GM23338 (cell line): ENCODE results near the gene ARL5C. TPM values are rescaled to one million over a fixed set of nuclear protein-coding genes. Genes with fewer than 3 reads are reported as not detected.

Source experiments
- ATAC-seq: fragments of 200-7000 bp; cut with Tn5 transposase; 3 replicates; pipeline ENCODE4 v1.9.1; 2020
- DNase-seq: peaks from one replicate; pipeline ENCODE4 v3.0.0-alpha.2; 2015; ENCODE audit warnings: low spot score
- H2AFZ ChIP-seq: fragments of 200-600 bp; sonication (generic); 2 replicates; pipeline ENCODE4 v1.8.0; 2016; ENCODE audit warnings: antibody characterized with exemption, mild to moderate bottlenecking, moderate library complexity
- H3F3A ChIP-seq: fragments of 200-600 bp; sonication (generic); replicated peaks from 2 replicates; pipeline ENCODE4 v1.8.0; 2017; ENCODE audit warnings: antibody characterized with exemption, mixed run types, low read depth
- H3K27ac ChIP-seq: fragments of 200-600 bp; sonication (generic); 2 replicates; pipeline ENCODE4 v1.6.1; 2016; ENCODE audit warnings: low read depth
- H3K27me3 ChIP-seq: fragments of 200-600 bp; sonication (generic); 2 replicates; pipeline ENCODE4 v1.8.0; 2016; ENCODE audit warnings: mild to moderate bottlenecking, mixed run types, moderate library complexity; ENCODE audit not compliant: insufficient read depth
- H3K36me3 ChIP-seq: fragments of 200-600 bp; sonication (generic); 2 replicates; pipeline ENCODE4 v1.8.0; 2016; ENCODE audit warnings: mild to moderate bottlenecking; ENCODE audit not compliant: insufficient read depth
- H3K4me1 ChIP-seq: fragments of 200-600 bp; sonication (generic); 2 replicates; pipeline ENCODE4 v1.8.0; 2016; ENCODE audit warnings: mild to moderate bottlenecking, moderate library complexity; ENCODE audit not compliant: insufficient read depth
- H3K4me2 ChIP-seq: fragments of 200-600 bp; sonication (generic); 2 replicates; pipeline ENCODE4 v1.7.1; 2017; ENCODE audit warnings: mixed run types
- H3K4me3 ChIP-seq: fragments of 200-600 bp; sonication (generic); 2 replicates; pipeline ENCODE4 v1.6.1; 2016; ENCODE audit warnings: mixed run types
- H3K79me2 ChIP-seq: fragments of 200-600 bp; sonication (generic); replicated peaks from 2 replicates; pipeline ENCODE4 v1.8.0; 2017; ENCODE audit warnings: mild to moderate bottlenecking; ENCODE audit not compliant: insufficient read depth
- H3K9me2 ChIP-seq: fragments of 200-600 bp; sonication (generic); 2 replicates; pipeline ENCODE4 v1.8.0; 2017; ENCODE audit not compliant: insufficient read depth
- H4K20me1 ChIP-seq: fragments of 200-600 bp; sonication (generic); replicated peaks from 2 replicates; pipeline ENCODE4 v1.8.0; 2017; ENCODE audit warnings: mild to moderate bottlenecking; ENCODE audit not compliant: insufficient read depth
- H3K27ac Mint-ChIP-seq: 2 replicates; pipeline ENCODE4 v1.8.0; 2020; ENCODE audit warnings: inconsistent platforms, mild to moderate bottlenecking, moderate library complexity, mixed read lengths
- H3K27me3 Mint-ChIP-seq: 3 replicates; pipeline ENCODE4 v1.8.0; 2022; ENCODE audit warnings: low read depth, mild to moderate bottlenecking, moderate library complexity, mixed read lengths, inconsistent platforms; ENCODE audit not compliant: insufficient read depth, poor library complexity
- H3K36me3 Mint-ChIP-seq: 3 replicates; pipeline ENCODE4 v1.8.0; 2021; ENCODE audit warnings: low read depth, mild to moderate bottlenecking, inconsistent platforms, moderate library complexity, mixed read lengths
- H3K4me1 Mint-ChIP-seq: 3 replicates; pipeline ENCODE4 v1.8.0; 2020; ENCODE audit warnings: mild to moderate bottlenecking, inconsistent platforms, mixed read lengths
- H3K4me3 Mint-ChIP-seq: 3 replicates; pipeline ENCODE4 v1.8.0; 2021; ENCODE audit warnings: moderate library complexity, mild to moderate bottlenecking, inconsistent platforms, mixed read lengths
- H3K9me3 Mint-ChIP-seq: 3 replicates; pipeline ENCODE4 v1.8.0; 2020; ENCODE audit warnings: moderate library complexity, mild to moderate bottlenecking, inconsistent platforms, mixed read lengths
- CREB1 ChIP-seq: fragments of 250-450 bp; sonication (Bioruptor Pico); IDR thresholded peaks from 2 replicates; pipeline ENCODE4 v1.5.0; 2020; ENCODE audit warnings: low read depth, mild to moderate bottlenecking, moderate library complexity
- CTCF ChIP-seq, 2 experiments: fragments of 200-600 bp in 1 of 2; sonication (generic) in 1 of 2; conservative IDR thresholded peaks; 2 replicates each; pipeline versions ENCODE4 v1.5.1 to v1.6.1; 2016 to 2017; ENCODE audit warnings: antibody characterized with exemption in 2 of 2, low read depth in 2 of 2, mild to moderate bottlenecking in 2 of 2, moderate library complexity in 1 of 2
- EZH2 ChIP-seq: fragments of 200-600 bp; sonication (generic); IDR thresholded peaks from one replicate; pipeline ENCODE4 v1.8.0; 2017; ENCODE audit warnings: antibody characterized with exemption, mild to moderate bottlenecking, low read depth; ENCODE audit not compliant: unreplicated experiment
- EZH2phosphoT487 ChIP-seq: fragments of 200-600 bp; sonication (generic); IDR thresholded peaks from one replicate; pipeline ENCODE4 v1.8.1; 2018; ENCODE audit warnings: antibody characterized with exemption; ENCODE audit not compliant: unreplicated experiment
- JUNB ChIP-seq: IDR thresholded peaks from one replicate; pipeline ENCODE4 v1.6.1; 2016; ENCODE audit warnings: antibody characterized with exemption; ENCODE audit not compliant: unreplicated experiment
- NANOG ChIP-seq: IDR thresholded peaks from 2 replicates; pipeline ENCODE4 v1.6.1; 2016; ENCODE audit warnings: antibody characterized with exemption, borderline replicate concordance
- STAT1 ChIP-seq: IDR thresholded peaks from one replicate; pipeline ENCODE4 v1.6.1; 2016; ENCODE audit warnings: antibody characterized with exemption; ENCODE audit not compliant: unreplicated experiment
- ZNF114 ChIP-seq: fragments of 250-450 bp; sonication (Bioruptor Pico); IDR thresholded peaks from 2 replicates; pipeline ENCODE4 v1.5.0; 2020; ENCODE audit warnings: mild to moderate bottlenecking, moderate library complexity
- polyA plus RNA-seq: library from polyadenylated mRNA; unstranded; fragments of >200 nt; fragmentation: Nextera tagmentation; extraction: Ambion mirVana; gene quantifications from 2 replicates; pipeline ENCODE4 v1.2.1, GENCODE V29; 2016
- total RNA-seq: library from RNA; depleted of rRNA; stranded (reverse); fragments of >200 nt; shearing (Covaris generic); gene quantifications from 2 replicates; pipeline ENCODE4 v1.2.3, GENCODE V29; 2014
- TF ChIP-seq, protein P1 (sequence below): IDR thresholded peaks from one replicate; pipeline ENCODE4 v1.6.1; 2018; ENCODE audit warnings: antibody characterized with exemption; ENCODE audit not compliant: unreplicated experiment
- TF ChIP-seq, protein P2 (sequence below): IDR thresholded peaks from 2 replicates; pipeline ENCODE4 v1.6.1; 2016; ENCODE audit warnings: antibody characterized with exemption
- TF ChIP-seq, protein P3 (sequence below): fragments of 250-450 bp; sonication (Bioruptor Pico); IDR thresholded peaks from 2 replicates; pipeline ENCODE4 v1.5.0; 2020; ENCODE audit warnings: mild to moderate bottlenecking, moderate library complexity

The ARL5C gene
- total and polyA plus RNA-seq, 2 experiments from 2014 or later: not detected

- Histone ChIP-seq H3K36me3 (peaks cover 12% of the 10 kb centered on the region), H4K20me1 (no peaks in the 10 kb centered on the region; the same call in 1 of the 2 replicates), H3K4me2 (no peak overlapping the region), H2AFZ (no peak overlapping the region), H3K4me1 (no peaks in the 10 kb centered on the region), H3K79me2 (no peaks in the 10 kb centered on the region), H3F3A (peaks cover 9% of the 10 kb centered on the region; the same call in 1 of the 2 replicates), H3K27me3 (no peaks in the 10 kb centered on the region), H3K4me3 (no peak overlapping the region), H3K27ac (no peak overlapping the region), H3K9me2 (no peaks in the 10 kb centered on the region)
- no peak for TF ChIP-seq NANOG
- TF ChIP-seq, protein P1, sequence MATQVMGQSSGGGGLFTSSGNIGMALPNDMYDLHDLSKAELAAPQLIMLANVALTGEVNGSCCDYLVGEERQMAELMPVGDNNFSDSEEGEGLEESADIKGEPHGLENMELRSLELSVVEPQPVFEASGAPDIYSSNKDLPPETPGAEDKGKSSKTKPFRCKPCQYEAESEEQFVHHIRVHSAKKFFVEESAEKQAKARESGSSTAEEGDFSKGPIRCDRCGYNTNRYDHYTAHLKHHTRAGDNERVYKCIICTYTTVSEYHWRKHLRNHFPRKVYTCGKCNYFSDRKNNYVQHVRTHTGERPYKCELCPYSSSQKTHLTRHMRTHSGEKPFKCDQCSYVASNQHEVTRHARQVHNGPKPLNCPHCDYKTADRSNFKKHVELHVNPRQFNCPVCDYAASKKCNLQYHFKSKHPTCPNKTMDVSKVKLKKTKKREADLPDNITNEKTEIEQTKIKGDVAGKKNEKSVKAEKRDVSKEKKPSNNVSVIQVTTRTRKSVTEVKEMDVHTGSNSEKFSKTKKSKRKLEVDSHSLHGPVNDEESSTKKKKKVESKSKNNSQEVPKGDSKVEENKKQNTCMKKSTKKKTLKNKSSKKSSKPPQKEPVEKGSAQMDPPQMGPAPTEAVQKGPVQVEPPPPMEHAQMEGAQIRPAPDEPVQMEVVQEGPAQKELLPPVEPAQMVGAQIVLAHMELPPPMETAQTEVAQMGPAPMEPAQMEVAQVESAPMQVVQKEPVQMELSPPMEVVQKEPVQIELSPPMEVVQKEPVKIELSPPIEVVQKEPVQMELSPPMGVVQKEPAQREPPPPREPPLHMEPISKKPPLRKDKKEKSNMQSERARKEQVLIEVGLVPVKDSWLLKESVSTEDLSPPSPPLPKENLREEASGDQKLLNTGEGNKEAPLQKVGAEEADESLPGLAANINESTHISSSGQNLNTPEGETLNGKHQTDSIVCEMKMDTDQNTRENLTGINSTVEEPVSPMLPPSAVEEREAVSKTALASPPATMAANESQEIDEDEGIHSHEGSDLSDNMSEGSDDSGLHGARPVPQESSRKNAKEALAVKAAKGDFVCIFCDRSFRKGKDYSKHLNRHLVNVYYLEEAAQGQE: no peak
- TF ChIP-seq CREB1 (CRISPR knock-in tag): no peak
- TF ChIP-seq ZNF114: no peak
- TF ChIP-seq EZH2: no peak
- TF ChIP-seq JUNB: no peak
- TF ChIP-seq, protein P2, sequence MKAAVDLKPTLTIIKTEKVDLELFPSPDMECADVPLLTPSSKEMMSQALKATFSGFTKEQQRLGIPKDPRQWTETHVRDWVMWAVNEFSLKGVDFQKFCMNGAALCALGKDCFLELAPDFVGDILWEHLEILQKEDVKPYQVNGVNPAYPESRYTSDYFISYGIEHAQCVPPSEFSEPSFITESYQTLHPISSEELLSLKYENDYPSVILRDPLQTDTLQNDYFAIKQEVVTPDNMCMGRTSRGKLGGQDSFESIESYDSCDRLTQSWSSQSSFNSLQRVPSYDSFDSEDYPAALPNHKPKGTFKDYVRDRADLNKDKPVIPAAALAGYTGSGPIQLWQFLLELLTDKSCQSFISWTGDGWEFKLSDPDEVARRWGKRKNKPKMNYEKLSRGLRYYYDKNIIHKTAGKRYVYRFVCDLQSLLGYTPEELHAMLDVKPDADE: no peak
- no peak for TF ChIP-seq CTCF (conservative IDR thresholded peaks at IDR 0.05; ENCODE audit: low read depth in 2 of 2)
- no peak for TF ChIP-seq EZH2phosphoT487
- no peak for TF ChIP-seq STAT1
- TF ChIP-seq, protein P3, sequence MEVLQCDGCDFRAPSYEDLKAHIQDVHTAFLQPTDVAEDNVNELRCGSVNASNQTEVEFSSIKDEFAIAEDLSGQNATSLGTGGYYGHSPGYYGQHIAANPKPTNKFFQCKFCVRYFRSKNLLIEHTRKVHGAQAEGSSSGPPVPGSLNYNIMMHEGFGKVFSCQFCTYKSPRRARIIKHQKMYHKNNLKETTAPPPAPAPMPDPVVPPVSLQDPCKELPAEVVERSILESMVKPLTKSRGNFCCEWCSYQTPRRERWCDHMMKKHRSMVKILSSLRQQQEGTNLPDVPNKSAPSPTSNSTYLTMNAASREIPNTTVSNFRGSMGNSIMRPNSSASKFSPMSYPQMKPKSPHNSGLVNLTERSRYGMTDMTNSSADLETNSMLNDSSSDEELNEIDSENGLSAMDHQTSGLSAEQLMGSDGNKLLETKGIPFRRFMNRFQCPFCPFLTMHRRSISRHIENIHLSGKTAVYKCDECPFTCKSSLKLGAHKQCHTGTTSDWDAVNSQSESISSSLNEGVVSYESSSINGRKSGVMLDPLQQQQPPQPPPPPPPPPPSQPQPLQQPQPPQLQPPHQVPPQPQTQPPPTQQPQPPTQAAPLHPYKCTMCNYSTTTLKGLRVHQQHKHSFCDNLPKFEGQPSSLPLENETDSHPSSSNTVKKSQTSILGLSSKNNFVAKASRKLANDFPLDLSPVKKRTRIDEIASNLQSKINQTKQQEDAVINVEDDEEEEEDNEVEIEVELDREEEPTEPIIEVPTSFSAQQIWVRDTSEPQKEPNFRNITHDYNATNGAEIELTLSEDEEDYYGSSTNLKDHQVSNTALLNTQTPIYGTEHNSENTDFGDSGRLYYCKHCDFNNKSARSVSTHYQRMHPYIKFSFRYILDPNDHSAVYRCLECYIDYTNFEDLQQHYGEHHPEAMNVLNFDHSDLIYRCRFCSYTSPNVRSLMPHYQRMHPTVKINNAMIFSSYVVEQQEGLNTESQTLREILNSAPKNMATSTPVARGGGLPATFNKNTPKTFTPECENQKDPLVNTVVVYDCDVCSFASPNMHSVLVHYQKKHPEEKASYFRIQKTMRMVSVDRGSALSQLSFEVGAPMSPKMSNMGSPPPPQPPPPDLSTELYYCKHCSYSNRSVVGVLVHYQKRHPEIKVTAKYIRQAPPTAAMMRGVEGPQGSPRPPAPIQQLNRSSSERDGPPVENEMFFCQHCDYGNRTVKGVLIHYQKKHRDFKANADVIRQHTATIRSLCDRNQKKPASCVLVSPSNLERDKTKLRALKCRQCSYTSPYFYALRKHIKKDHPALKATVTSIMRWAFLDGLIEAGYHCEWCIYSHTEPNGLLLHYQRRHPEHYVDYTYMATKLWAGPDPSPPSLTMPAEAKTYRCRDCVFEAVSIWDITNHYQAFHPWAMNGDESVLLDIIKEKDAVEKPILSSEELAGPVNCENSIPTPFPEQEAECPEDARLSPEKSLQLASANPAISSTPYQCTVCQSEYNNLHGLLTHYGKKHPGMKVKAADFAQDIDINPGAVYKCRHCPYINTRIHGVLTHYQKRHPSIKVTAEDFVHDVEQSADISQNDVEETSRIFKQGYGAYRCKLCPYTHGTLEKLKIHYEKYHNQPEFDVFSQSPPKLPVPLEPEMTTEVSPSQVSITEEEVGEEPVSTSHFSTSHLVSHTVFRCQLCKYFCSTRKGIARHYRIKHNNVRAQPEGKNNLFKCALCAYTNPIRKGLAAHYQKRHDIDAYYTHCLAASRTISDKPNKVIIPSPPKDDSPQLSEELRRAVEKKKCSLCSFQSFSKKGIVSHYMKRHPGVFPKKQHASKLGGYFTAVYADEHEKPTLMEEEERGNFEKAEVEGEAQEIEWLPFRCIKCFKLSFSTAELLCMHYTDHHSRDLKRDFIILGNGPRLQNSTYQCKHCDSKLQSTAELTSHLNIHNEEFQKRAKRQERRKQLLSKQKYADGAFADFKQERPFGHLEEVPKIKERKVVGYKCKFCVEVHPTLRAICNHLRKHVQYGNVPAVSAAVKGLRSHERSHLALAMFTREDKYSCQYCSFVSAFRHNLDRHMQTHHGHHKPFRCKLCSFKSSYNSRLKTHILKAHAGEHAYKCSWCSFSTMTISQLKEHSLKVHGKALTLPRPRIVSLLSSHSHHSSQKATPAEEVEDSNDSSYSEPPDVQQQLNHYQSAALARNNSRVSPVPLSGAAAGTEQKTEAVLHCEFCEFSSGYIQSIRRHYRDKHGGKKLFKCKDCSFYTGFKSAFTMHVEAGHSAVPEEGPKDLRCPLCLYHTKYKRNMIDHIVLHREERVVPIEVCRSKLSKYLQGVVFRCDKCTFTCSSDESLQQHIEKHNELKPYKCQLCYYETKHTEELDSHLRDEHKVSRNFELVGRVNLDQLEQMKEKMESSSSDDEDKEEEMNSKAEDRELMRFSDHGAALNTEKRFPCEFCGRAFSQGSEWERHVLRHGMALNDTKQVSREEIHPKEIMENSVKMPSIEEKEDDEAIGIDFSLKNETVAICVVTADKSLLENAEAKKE (CRISPR knock-in tag): no peak
- peaks cover 44% of the 10 kb centered on the region for H3K36me3 Mint-ChIP-seq
- no peak overlapping the region for H3K27ac Mint-ChIP-seq
- ATAC-seq: no peak
- no peak overlapping the region for H3K4me3 Mint-ChIP-seq
- no peak for DNase-seq
- H3K27me3 Mint-ChIP-seq: peaks cover 19% of the 10 kb centered on the region
- peaks cover 17% of the 10 kb centered on the region for H3K4me1 Mint-ChIP-seq
- no peaks in the 10 kb centered on the region; the same call in 2 of the 3 replicates for H3K9me3 Mint-ChIP-seq
Observed at GRCh38 chr17:39181303-39181702, 15.3 kb upstream of the ARL5C start.
